ENCODE measurements around the gene RSPH9. TPM values are rescaled to one million over a fixed set of nuclear protein-coding genes. Genes with fewer than 3 reads are reported as not detected.
"Not testable (repeated sequence)": the region's sequence is repeated elsewhere in the genome, so short reads cannot be mapped to it uniquely, and the experiment has no call there.

RSPH9 gene
- total RNA-seq, 1 donor from 2014 or later, result under 0.01 TPM

DNA sequence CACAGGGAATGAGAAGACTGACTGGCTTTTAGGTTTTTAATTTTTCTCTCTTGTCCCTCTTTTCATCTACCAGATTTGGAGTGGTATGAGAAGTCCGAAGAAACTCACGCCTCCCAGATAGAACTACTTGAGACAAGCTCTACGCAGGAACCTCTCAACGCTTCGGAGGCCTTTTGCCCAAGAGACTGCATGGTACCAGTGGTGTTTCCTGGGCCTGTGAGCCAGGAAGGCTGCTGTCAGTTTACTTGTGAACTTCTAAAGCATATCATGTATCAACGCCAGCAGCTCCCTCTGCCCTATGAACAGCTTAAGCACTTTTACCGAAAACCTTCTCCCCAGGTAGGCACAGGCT lies 8.6 kb upstream of the RSPH9 start:
- FAIRE-seq (no peak), DNase-seq (ENCODE audit: low read depth) (peak; percentile 12)
- H3K36me3 ChIP-seq (ENCODE audit: control insufficient read depth, insufficient read depth, low read length), result peaks cover 10% of the 10 kb centered on the region
- H3K4me3 ChIP-seq (ENCODE audit: low read depth, low read length), result peak overlapping the region; percentile 58
- TF ChIP-seq, protein P1, sequence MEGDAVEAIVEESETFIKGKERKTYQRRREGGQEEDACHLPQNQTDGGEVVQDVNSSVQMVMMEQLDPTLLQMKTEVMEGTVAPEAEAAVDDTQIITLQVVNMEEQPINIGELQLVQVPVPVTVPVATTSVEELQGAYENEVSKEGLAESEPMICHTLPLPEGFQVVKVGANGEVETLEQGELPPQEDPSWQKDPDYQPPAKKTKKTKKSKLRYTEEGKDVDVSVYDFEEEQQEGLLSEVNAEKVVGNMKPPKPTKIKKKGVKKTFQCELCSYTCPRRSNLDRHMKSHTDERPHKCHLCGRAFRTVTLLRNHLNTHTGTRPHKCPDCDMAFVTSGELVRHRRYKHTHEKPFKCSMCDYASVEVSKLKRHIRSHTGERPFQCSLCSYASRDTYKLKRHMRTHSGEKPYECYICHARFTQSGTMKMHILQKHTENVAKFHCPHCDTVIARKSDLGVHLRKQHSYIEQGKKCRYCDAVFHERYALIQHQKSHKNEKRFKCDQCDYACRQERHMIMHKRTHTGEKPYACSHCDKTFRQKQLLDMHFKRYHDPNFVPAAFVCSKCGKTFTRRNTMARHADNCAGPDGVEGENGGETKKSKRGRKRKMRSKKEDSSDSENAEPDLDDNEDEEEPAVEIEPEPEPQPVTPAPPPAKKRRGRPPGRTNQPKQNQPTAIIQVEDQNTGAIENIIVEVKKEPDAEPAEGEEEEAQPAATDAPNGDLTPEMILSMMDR (IDR thresholded peaks at IDR 0.05; ENCODE audit: insufficient read depth, low read length, severe bottlenecking), result no peak
- H3K27me3 ChIP-seq (ENCODE audit: control insufficient read depth, insufficient read depth, low read length), result no peaks in the 10 kb centered on the region

DNA sequence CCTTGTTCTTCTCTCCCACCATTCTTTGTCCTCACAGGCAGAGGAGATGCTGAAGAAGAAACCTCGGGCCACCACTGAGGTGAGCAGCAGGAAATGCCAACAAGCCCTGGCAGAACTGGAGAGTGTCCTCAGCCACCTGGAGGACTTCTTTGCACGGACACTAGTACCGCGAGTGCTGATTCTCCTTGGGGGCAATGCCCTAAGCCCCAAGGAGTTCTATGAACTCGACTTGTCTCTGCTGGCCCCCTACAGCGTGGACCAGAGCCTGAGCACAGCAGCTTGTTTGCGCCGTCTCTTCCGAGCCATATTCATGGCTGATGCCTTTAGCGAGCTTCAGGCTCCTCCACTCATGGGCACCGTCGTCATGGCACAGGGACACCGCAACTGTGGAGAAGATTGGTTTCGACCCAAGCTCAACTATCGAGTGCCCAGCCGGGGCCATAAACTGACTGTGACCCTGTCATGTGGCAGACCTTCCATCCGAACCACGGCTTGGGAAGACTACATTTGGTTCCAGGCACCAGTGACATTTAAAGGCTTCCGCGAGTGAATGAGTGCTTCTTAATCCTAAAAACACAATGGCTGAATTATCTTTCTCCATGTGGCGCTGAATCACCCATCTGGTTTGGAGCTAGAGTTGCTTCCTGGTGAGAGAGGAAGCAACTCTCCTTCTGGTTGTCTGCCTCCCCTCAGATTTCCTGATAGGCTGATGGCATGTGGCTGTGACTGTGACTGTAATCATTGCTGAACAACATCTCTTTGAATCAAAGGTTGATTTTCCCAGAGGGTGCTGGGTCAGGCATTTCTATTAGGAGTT lies 4.6 kb upstream of the RSPH9 start:
- Histone ChIP-seq H3K4me3 (ENCODE audit: low read depth, low read length) (no peak overlapping the region), H3K27me3 (ENCODE audit: control insufficient read depth, insufficient read depth, low read length) (no peaks in the 10 kb centered on the region), H3K36me3 (ENCODE audit: control insufficient read depth, insufficient read depth, low read length) (peaks cover 10% of the 10 kb centered on the region)
- TF ChIP-seq, protein P1 (IDR thresholded peaks at IDR 0.05; ENCODE audit: insufficient read depth, low read length, severe bottlenecking), result no peak
- FAIRE-seq, result no peak
- DNase-seq (ENCODE audit: low read depth), result no peak

GRCh38 chr6:43645613-43645964 lies 753 bp downstream of the RSPH9 start:
- DNase-seq (ENCODE audit: low read depth) (no peak), FAIRE-seq (no peak)
- Histone ChIP-seq H3K4me3 (ENCODE audit: low read depth, low read length) (peak overlapping the region; percentile 34), H3K36me3 (ENCODE audit: control insufficient read depth, insufficient read depth, low read length) (no peaks in the 10 kb centered on the region), H3K27me3 (ENCODE audit: control insufficient read depth, insufficient read depth, low read length) (no peaks in the 10 kb centered on the region)
- TF ChIP-seq, protein P1 (IDR thresholded peaks at IDR 0.05; ENCODE audit: insufficient read depth, low read length, severe bottlenecking), result no peak

- H3K27me3 ChIP-seq (ENCODE audit: control insufficient read depth, insufficient read depth, low read length), result no peaks in the 10 kb centered on the region
- TF ChIP-seq, protein P1 (IDR thresholded peaks at IDR 0.05; ENCODE audit: insufficient read depth, low read length, severe bottlenecking), result no peak
- no peak for DNase-seq (ENCODE audit: low read depth)
- FAIRE-seq, result no peak
- no peaks in the 10 kb centered on the region for H3K36me3 ChIP-seq (ENCODE audit: control insufficient read depth, insufficient read depth, low read length)
- no peak overlapping the region for H3K4me3 ChIP-seq (ENCODE audit: low read depth, low read length)
These were observed 2.8 kb downstream of the RSPH9 start for GRCh38 chr6:43647613-43648012.

- DNase-seq (ENCODE audit: low read depth), result no peak
- H3K36me3 ChIP-seq (ENCODE audit: control insufficient read depth, insufficient read depth, low read length), result no peaks in the 10 kb centered on the region
- no peak for FAIRE-seq
- TF ChIP-seq, protein P1 (IDR thresholded peaks at IDR 0.05; ENCODE audit: insufficient read depth, low read length, severe bottlenecking), result no peak
- H3K27me3 ChIP-seq (ENCODE audit: control insufficient read depth, insufficient read depth, low read length), result no peaks in the 10 kb centered on the region
- no peak overlapping the region for H3K4me3 ChIP-seq (ENCODE audit: low read depth, low read length)
These were observed 3.4 kb downstream of the RSPH9 start for GRCh38 chr6:43648248-43648647.

DNA sequence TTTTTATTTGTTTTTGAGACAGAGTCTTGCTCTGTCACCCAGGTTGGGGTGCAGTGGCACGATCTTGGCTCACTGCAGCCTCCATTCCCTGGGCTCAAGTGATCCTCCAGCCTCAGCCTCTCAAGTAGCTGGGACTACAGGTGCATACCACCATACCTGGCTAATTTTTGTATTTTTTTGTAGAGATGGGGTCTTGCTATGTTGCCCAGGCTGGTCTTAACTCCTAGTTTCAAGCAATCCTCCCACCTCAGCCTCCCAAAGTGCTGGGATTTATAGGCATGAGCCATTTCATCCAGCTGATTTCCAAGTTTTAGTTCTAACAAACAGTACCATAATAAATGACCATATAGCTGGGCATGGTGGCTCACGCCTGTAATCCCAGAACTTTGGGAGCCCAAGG lies 8.0 kb downstream of the RSPH9 start:
- H3K36me3 ChIP-seq (ENCODE audit: control insufficient read depth, insufficient read depth, low read length); DNase-seq (ENCODE audit: low read depth); H3K4me3 ChIP-seq (ENCODE audit: low read depth, low read length); FAIRE-seq; H3K27me3 ChIP-seq (ENCODE audit: control insufficient read depth, insufficient read depth, low read length): not testable (repeated sequence)
